HG03521 (cell line): ENCODE results near the gene RBMS1.

Experiments
- ATAC-seq: cut with Tn5 transposase; IDR thresholded peaks from one replicate; pipeline ENCODE4 v1.9.1; 2021; ENCODE audit warnings: mild to moderate bottlenecking, moderate library complexity; ENCODE audit not compliant: unreplicated experiment

Gene RBMS1

DNA sequence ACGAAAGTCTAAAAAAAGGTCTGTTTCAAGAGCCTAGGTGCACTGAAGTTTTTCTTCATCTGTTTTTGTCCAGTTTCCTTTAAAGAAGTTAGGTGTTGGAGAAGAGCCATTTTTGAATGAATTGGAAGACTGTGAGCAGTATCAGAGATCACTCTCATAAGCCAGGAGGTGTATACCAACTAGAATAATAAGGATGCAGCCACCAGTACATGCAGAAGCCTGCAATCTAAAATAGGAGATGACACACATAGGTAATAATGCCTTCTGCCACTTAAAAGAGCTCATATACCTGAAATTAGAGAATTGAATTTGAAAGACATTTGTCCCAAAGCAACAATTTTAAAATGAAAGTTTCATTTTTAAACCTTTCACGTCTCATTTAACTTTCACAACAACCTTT, 81.7 kb downstream of the RBMS1 start:
- ATAC-seq = no peak

DNA sequence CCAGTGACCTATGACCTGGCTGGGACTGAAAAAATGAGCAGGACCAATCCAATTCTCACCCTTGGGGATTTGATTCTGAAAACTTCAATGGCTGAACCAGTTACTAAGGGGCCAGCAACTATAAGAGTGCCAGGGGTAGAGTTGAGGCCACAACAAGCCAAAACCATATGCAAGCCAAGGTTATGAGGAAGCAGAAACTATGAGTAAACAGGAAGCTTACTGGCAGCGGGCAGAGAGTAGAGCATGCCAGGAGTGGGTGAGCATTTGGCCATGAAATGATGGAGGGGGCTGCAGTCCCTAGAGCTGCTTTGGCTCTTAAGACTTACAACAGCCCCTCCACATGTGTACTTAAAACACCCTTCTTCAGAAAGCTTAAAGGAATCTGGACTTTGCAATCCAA, 82.4 kb downstream of the RBMS1 start:
- no peak for ATAC-seq

DNA sequence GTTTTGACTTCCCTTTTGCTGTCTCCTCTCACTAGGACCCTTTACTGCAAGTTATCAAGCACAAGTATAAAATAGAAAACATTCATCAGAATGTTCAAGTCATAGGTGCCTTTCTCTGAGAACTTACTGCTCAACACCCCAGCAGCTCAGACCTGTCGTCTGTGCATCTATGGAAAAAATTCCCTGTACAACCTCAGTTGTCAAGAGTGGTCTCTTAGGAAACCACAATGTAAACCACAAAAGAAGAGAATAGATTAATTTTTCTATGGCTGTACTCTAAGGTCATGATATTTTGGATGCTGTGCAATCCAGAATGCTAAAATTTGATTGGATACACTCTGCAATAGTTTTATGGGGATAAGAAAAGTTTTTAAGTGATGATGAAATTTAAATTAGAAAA, 84.1 kb downstream of the RBMS1 start:
- no peak for ATAC-seq

DNA sequence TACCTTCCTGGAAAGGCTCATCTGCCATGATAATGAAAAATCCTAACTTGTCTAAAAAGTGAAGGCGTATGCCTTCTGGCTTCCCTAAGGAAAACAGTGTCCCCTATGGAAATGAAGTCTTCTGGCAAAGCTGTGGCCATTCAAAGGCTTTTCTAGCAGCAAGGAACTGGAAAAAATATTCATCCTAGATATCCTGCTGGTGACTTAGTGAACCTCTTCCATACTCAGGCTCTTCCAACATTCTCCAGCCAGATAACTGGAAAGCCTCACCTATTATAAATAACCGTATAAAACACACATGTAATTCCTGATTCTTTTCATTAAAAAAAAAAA, 84.7 kb downstream of the RBMS1 start:
- no peak for ATAC-seq

DNA sequence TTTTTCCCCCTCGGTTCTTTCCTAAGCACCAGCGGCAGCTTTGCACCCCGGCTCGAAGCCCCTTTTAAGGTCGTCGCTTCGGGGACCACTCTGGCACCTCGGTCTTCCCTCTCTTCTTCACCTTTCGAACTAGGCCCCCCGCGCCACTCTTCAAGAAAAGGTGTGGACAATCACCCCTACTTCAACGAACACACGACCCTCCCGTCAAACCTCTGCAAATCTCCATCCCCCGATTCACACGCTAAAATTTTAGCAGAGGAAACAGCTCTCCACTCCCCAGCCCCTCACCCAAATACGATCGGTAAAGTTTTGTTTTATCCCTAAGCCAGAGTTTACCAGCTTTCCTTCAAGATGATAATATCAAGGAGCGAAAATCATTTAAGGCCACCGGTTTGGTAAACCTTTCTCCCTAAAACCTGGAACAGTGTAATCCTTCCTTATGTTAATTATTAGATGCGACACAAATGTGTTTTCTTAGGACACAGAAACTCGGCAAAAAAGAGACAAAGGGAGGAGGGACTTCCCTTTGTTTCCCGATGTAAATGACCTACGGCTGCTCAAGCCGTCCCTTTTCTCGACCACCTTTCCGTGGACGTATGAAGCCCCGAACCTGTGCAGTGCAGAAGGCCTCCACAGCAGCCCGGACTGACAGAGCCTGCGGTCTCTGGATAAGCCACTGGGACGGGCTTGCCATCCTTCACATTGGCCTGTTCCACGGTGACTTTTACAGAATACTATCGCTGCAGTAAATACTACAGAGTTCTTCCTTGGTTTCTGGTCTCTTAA, 85.2 kb downstream of the RBMS1 start:
- no peak for ATAC-seq

DNA sequence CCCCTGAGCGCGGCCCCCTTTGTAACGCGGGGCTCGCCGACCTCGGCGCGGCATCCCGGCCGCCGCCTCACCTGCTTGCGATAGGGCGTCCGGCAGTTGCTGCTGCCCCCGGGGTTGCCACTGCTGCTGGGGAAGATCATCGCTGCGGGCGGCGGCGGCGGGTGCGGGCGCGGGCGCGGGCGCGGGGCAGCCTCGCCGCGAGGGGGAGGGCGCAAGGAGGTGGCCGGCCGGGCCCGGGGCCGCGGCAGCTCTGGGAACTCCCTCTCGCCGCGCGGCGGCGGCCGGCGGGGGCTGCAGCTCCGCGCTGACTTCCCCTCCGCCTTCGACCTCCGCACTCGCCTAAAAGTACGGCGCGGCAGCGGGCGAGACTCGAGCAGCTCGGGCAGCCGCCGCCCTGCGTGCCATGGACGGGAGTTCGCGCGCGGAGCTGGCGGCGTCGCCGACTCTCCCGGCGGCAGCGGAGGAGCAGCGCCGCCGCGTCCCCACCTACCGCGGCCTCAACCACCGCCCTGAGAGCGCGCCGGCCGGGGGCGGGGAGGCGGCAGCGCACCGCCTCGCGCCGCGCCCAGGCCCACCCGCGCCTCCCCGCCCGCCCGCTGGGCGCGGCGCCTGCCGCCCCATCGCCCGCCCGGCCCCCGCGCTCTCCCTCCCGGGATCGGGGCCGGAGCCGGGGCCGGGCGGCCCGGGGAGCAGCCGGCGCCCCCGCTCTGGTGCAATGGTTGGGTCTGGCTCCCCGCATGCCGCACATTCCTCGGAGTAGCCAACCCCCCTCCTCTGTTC, 86.0 kb downstream of the RBMS1 start:
- peak; percentile 66 for ATAC-seq

DNA sequence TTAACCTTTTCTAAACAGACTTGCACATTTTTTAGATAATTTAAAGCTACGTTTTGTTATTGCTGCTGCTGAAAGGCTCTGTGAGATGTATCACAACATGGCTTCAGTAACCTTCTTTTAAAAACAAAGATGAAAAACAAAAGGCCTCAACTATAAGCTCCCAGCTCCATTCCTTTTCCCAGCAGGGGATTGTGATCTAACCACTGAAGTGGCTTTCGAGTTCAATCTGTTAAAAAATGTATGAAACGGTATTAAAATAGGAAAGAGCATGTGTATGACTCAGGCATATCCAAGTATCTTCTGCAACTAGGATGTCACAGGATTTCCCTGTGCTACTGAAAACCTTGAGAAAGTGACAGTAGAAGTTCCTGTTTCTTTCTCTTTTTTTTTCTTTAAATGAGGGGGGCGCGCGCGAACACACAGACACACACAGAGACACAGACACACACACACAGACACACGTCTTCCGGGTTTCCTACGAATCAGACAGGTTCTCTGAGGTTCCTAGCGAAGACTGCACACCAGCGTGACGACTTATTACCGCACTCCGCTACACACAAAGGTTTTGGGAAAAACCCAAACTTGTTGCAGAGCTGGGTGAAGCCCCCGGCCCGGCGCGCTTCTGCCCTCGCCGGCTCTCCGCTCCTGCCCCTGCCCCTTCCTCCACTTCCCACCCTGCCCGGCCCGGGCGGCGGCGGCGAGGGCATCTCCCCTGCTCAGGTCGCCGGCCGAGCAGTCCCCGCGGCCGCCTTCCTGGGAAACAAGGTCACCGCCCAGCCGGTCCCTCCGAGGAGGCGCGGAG, 86.8 kb downstream of the RBMS1 start:
- ATAC-seq = peak; percentile 48

DNA sequence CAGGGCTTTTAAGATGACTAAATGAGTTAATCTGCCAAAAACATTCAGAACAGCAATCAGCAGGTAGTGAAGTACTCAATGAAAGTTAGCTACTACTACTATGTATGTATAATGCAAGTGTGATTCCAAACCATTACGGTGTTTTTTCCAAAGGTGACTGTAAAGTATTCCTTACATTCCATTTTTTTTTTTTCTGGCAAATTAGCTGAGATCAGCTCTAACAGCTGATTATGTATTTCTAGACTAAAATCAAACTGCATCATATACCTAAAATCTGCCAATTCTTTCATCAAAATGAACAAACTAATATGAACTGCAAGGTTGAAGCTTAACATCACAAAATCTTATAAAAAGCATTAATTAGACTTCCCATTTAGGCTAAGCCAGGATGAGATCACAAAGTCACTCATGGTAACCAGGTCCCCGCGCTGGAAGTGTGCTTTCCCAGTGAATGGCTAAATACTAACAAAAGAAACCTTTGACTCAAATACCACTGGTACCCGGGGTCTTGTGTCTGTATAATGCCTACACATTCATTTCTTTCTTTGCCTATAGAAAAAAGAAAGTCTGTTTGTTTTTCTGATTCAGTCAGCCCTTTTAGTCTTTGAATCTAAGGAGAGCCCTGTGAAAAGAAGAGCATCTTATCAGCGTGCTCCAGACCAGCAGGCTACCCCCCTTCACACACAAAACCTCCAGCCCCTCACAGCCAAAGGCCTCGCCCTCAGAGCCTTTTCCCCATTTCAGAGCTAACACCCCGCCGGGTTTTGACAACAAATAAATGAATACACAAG, 88.3 kb downstream of the RBMS1 start:
- no peak for ATAC-seq

DNA sequence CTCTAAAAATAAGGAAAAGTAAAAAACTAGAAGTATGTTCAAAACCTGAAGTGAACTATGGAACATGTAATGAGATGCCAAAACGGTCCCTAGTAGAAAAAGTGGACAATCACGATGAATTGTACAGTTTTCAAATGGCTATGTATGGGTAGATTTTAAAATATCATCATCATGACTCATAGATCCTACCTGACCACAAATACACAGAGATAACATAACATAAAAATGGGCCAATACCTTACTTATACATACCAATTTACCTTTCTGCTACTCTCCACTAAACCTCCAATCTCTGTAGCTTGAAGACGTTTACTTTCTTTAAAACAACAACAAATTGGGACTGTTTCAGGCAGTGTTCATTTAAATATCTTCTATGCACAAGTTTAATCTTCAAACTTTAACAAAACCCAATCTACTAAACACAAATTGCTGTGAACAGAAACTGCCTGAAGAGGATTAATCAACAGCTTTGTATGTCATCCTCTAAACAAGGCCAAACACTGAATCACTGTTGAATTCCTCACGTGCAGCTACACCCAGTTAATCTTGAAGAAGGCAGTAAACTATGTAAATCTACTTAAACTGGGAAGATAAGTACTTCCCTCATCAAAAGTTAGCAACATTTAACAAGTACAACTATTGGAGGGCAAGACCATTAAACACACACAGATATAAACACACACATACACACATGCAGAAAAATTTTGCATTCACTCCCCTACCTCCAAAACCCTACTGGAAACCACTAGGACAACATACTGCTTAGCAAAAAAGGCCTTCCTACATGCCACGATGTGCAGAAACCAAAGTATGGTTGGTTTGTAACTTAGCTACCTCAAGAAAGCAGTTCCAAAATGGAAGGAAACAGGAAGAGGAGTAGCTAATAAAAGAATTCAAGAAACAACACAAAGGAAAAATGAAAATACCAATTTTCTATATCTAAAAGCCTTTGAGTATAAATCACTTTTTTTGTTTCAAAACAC, 90.3 kb downstream of the RBMS1 start:
- ATAC-seq = no peak

DNA sequence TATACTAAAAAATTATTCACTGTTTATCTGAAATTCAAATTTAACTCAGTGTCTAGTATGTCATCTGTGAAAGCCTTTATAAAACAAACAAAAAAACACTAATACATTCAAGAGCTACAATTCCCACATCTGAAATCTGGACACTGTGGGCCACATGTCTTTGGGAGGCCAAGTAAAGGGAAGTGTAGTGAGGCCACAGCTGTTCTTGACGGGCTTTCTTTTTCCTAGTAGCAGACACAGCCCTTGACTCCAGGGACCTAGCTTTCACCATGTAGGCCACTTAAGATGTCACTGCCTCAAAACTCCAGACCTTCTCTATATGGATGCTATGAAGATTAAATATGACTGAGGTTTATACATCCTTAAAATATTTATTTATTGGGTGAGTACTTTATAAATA, 91.1 kb downstream of the RBMS1 start:
- ATAC-seq = no peak

DNA sequence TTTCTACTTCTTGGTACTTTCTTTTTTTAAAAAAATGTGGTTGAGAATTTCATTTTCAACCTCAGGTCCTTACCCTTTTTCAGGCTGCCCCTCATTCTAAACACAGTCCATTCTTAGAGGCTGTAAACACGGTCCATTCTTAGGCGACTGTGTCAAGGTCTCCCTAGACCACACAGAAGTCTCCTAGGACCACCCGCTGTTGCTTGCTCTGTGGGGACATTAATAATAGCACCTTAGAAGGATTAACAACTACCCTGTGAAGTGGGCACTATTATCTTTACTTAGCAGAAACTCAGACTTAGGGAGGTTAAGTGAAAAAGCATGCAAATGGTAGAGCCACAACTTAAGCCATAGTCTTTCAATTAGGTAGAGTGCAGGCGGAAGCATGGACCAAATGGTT, 91.7 kb downstream of the RBMS1 start:
- no peak for ATAC-seq

DNA sequence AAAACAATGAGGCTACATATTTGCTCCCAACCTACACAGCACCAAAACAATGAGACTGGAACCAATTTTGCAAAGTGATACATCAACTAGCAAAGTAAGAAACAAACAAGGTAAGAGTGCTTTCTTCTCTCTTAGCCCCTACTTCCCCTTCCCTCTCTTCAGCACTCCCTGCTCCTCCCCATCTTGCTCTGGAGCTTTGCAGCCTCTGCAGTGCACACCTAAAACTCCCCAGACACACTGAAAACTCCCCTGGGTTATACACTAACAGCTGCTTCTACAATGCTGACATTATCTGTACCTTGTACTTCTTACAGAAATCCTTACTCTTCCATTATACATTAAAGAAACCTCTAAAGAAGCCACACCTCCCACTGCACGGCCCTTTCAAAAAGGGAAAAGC, 93.7 kb downstream of the RBMS1 start:
- ATAC-seq = no peak

DNA sequence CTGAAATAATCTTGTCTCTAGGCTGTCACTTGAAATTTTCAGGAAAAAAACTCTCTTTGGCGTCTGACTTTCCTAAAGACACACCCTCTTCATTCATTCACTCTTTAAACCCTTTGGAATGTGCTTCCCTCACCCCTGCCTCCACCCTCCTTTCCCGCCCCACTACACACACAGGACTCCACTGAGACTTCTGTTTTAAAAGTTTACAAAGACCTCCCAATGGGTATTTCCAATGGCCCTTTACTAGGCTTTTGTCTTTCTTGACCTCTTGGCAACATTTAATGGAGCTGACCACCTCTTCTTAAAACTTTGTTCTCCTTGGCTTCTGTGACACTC, 96.1 kb downstream of the RBMS1 start:
- ATAC-seq = no peak

DNA sequence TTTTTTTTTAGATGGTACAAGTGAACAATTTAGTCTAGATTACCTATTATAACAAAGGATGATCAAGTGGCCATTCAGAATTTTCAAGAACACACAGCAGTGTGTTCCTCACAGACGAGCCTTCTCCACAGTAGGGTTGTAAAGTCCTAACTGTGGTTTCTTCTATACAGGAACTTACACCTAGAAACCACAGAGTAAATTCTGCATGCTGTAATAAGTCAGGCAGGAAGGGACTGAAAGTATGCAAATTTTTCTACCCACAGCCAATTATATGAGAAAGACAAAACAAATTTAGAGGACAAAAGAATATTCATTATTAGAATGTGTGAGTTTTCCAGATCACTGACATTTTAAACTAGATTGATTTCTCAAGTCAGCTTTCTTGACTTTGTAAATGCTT, 99.5 kb downstream of the RBMS1 start:
- peak; percentile 98 for ATAC-seq

DNA sequence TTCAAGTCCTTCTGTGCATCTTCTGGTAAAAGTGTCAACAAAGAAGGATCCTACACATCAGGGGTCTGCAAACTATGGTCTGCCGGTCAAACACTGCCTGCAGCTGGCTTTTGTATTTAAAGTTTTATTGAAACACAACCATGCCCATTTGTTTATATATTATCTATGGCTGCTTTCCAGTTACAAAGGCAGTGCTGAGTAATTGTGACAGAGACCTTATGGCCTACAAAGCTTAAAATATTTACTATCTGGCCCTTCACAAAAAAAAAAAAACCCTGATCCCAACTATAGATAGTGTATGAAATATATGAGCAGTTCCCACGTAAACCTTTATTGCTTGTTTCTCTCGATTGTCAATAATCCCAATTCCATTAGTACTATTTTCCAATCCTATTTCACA, 101.4 kb downstream of the RBMS1 start:
- ATAC-seq = no peak

DNA sequence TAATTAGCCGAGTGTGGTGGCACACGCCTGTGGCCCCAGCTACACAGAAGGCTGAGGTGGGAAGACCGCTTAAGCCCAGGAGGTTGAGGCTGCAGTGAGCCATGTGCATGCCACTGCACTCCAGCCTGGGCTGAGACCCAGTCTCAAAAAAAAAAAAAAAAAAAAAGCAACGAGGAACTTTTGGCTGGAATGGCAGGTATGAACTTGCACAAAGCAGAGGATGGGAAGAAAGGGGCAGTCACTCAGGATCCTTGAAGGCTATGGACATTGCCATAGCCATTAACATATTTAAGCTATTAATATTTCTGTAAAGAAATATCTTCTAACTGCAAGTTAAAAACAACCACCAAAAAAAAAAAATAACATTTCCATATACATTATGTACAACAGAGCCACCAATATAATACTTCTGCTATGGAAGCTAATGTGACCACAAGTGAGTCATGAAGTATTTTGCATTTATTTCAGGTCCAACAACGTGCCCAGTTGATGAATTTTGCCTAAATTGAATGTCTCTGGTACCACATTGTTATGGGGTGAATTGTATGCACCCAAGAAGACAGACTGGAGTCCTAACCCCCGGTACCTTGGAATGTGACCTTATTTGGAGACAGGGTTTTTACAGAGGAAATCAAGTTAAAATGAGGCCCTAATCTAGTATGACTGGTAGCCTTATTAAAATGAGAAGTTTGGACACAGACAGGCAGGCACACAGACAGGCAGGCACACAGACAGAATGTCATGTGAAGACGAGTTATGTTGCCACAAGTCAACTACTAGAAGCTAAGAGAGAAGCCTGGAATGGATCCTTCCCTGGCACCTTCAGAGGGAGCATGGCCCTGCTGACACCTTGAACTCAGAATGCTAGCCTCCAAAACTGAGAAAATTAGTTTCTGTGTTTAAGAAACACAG, 102.8 kb downstream of the RBMS1 start:
- no peak for ATAC-seq

DNA sequence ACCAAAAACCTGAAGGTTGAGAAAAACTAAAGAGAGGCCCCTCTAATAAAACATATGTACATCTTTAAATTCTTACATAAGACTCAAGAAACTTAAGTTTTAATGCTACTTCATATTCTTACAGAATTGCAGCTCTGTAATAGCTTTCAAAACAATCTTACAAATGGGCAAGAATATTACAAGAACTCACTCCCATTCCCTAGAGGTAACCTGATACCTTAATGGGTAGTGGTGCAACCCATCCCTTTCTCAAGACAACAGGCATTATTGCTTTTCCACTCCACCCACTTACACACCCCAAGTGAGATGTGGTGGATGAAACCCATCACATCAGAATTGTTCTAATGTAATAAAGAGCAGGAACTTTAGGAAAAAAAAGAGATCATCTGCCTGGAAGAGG, 103.7 kb downstream of the RBMS1 start:
- ATAC-seq = no peak

DNA sequence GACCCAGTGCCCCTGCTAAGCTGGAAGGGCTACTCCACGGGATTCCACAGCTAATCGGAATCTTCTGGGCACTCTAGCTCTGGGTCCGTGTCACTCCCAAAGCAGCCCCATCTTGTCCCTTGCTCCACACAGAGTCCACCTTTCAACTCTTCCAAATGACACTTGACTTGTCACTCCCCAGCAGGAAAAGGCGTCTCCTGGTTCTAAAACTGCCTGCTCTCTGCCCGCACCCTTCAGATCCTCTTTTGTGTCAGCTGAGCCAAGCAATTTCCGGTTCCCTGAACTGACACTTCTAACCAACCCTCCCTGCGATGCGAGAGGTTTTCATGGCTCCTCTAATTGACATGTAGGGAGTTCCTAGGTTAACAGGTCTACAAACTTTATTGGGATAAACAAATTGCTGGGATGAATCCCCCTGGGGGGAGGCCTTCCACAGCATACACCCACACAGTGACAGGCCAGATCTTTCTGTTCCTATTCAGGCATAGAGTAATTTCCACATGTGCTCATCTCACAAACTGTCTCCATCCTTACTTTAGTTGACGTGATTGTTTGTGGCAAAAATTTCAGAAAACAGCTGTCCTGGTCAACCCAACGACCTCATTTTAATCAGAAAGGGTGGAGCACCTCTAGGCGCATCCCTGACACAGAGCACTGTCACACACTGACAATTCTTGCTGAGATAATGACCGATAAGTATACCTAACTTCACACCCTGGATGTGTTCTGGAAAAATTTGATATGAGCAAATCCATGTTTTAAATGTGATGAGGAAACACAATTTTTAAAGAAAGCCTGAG, 104.9 kb downstream of the RBMS1 start:
- ATAC-seq = no peak
